HG03575 (cell line): ENCODE results near the gene KATNAL1.

Experiments
- ATAC-seq: cut with Tn5 transposase; IDR thresholded peaks from one replicate; pipeline ENCODE4 v1.9.1; 2021; ENCODE audit not compliant: unreplicated experiment, insufficient number of reproducible peaks, low FRiP score; ENCODE audit errors: extremely low read depth

KATNAL1 gene

GRCh38 chr13:30307194-30307970, at the start of gene KATNAL1:
KATNAL1 (minus strand) TSS chr13:30307551; CDS start chr13:30283777, 23,774 bp downstream.
- no peak for ATAC-seq

GRCh38 chr13:30355839-30356238, 48.5 kb upstream of the KATNAL1 start:
- no peak for ATAC-seq

GRCh38 chr13:30355384-30355699, 48.0 kb upstream of the KATNAL1 start:
- no peak for ATAC-seq

- no peak for ATAC-seq
Observed at GRCh38 chr13:30354493-30355383, 47.4 kb upstream of the KATNAL1 start.

GRCh38 chr13:30353471-30354215, 46.3 kb upstream of the KATNAL1 start:
- ATAC-seq: no peak

GRCh38 chr13:30353060-30353459, 45.7 kb upstream of the KATNAL1 start:
- no peak for ATAC-seq

GRCh38 chr13:30352121-30352520, 44.8 kb upstream of the KATNAL1 start:
- ATAC-seq: no peak

- ATAC-seq: no peak
Observed at GRCh38 chr13:30346789-30347167, 39.4 kb upstream of the KATNAL1 start.

- ATAC-seq: no peak
Observed at GRCh38 chr13:30346153-30346788, 38.9 kb upstream of the KATNAL1 start.

- ATAC-seq: no peak
Observed at GRCh38 chr13:30345426-30346100, 38.2 kb upstream of the KATNAL1 start.

- no peak for ATAC-seq
Observed at GRCh38 chr13:30341815-30342570, 34.6 kb upstream of the KATNAL1 start.

- no peak for ATAC-seq
Observed at GRCh38 chr13:30340331-30341250, 33.2 kb upstream of the KATNAL1 start.

- no peak for ATAC-seq
Observed at GRCh38 chr13:30339738-30340330, 32.5 kb upstream of the KATNAL1 start.

- no peak for ATAC-seq
Observed at GRCh38 chr13:30338952-30339351, 31.6 kb upstream of the KATNAL1 start.

- no peak for ATAC-seq
Observed at GRCh38 chr13:30338331-30338851, 31.0 kb upstream of the KATNAL1 start.

GRCh38 chr13:30337061-30337610, 29.8 kb upstream of the KATNAL1 start:
- ATAC-seq: no peak
